ENCODE measurements around the gene EPS8L3. TPM values are rescaled to one million over a fixed set of nuclear protein-coding genes. Genes with fewer than 3 reads are reported as not detected.
A peak's percentile ranks its signal among the peaks of the same experiment; 100 is the strongest.

Gene EPS8L3
- total RNA-seq, 1 experiment from 2014 or later: 0.17 TPM

GRCh38 chr1:109793089-109793485 is 29.4 kb upstream of the EPS8L3 start (continued):
- TF ChIP-seq PREB (CRISPR knock-in tag; IDR thresholded peaks at IDR 0.05; ENCODE audit: borderline replicate concordance) (no peak), STAT6 (CRISPR knock-in tag; conservative IDR thresholded peaks at IDR 0.05; ENCODE audit: low read depth) (no peak), MLX (CRISPR knock-in tag; IDR thresholded peaks at IDR 0.05) (no peak), CBFB (CRISPR knock-in tag; IDR thresholded peaks at IDR 0.05; ENCODE audit: low read depth) (no peak), OVOL2 (CRISPR knock-in tag; IDR thresholded peaks at IDR 0.05; ENCODE audit: borderline replicate concordance) (no peak), JAZF1 (CRISPR knock-in tag; IDR thresholded peaks at IDR 0.05) (no peak), ZNF219 (CRISPR knock-in tag; IDR thresholded peaks at IDR 0.05; ENCODE audit: borderline replicate concordance) (no peak)

GRCh38 chr1:109792056-109792831 is 28.5 kb upstream of the EPS8L3 start:
- POLR2A ChIA-PET: interaction anchor here (0.8 to 1.9 kb wide), 2 partner anchors 52 to 192 kb away, joined by 3 to 7 read pairs; partner anchors contain the start of gene AHCYL1
- DNase-seq (ENCODE audit: low spot score) (peak; percentile 51), ATAC-seq (peak; percentile 34)
- Mint-ChIP-seq H3K27ac (no peak overlapping the region), H3K36me3 (no peaks in the 10 kb centered on the region), H3K4me3 (no peak overlapping the region), H3K27me3 (ENCODE audit: low read depth) (peaks cover 4% of the 10 kb centered on the region; the same call in 1 of the 2 replicates), H3K9me3 (no peaks in the 10 kb centered on the region), H3K4me1 (peaks cover 34% of the 10 kb centered on the region)
- CTCF ChIA-PET: interaction anchor here (0.6 to 4.7 kb wide), 22 partner anchors 9 to 302 kb away, joined by 3 to 75 read pairs (median 5); partner anchors contain the start of gene AHCYL1
- TF ChIP-seq TEAD1 (CRISPR knock-in tag; IDR thresholded peaks at IDR 0.05): no peak
- no peak for TF ChIP-seq ZNF317 (CRISPR knock-in tag; IDR thresholded peaks at IDR 0.05; ENCODE audit: borderline replicate concordance, low read depth)
- TF ChIP-seq AFF4 (CRISPR knock-in tag; IDR thresholded peaks at IDR 0.05; ENCODE audit: borderline replicate concordance): no peak
- 0 out of 2 replicates have a peak, but pooled peaks have one; percentile 56 for TF ChIP-seq ETV6 (CRISPR knock-in tag; IDR thresholded peaks at IDR 0.05)
- peak; percentile 84 for TF ChIP-seq NFE2L1 (CRISPR knock-in tag; IDR thresholded peaks at IDR 0.05)
- no peak for TF ChIP-seq ZBTB43 (CRISPR knock-in tag; IDR thresholded peaks at IDR 0.05)
